OCI-LY7 (cell line): ENCODE data around the gene DBP. TPM values are rescaled to one million over a fixed set of nuclear protein-coding genes. Genes with fewer than 3 reads are reported as not detected.
A peak's percentile ranks its signal among the peaks of the same experiment; 100 is the strongest.

Experiments
- BruUV-seq: library from RNA; stranded (reverse); fragments of 400-500 nt; replicated peaks from 2 replicates; lab custom pipeline; 2021; lab: Mats Ljungman, UMichigan
- CTCF ChIA-PET: fragments of 300-600 bp; sonication (Branson Sonifier 250); formaldehyde crosslinking; loops from one replicate; lab custom pipeline; 2022; ENCODE audit warnings: antibody characterized with exemption; ENCODE audit not compliant: unreplicated experiment; lab: Charles Lee
- POLR2A ChIA-PET: fragments of 300-600 bp; sonication (Branson Sonifier 250); formaldehyde crosslinking; loops from one replicate; lab custom pipeline; 2022; ENCODE audit warnings: antibody characterized with exemption; lab: Charles Lee
- DNase-seq: peaks from one replicate; pipeline ENCODE4 v3.0.0-alpha.2; 2015; ENCODE audit warnings: low spot score
- H2AFZ ChIP-seq: fragments of 200-600 bp; sonication (generic), shearing (Covaris generic); 2 replicates; pipeline ENCODE4 v1.6.1; 2014; ENCODE audit warnings: mild to moderate bottlenecking, antibody characterized with exemption, low read length, moderate library complexity
- H3K27ac ChIP-seq: fragments of 200-600 bp; sonication (generic); 2 replicates; pipeline ENCODE4 v1.5.1; 2014; ENCODE audit warnings: mixed run types, low read depth, mild to moderate bottlenecking, moderate library complexity, low read length, inconsistent platforms; ENCODE audit not compliant: poor library complexity, severe bottlenecking
- H3K36me3 ChIP-seq: fragments of 200-600 bp; sonication (generic); 2 replicates; pipeline ENCODE4 v1.6.1; 2014; ENCODE audit warnings: mild to moderate bottlenecking, antibody characterized with exemption, low read length, moderate library complexity, mixed read lengths; ENCODE audit not compliant: insufficient read depth
- H3K4me1 ChIP-seq: fragments of 200-600 bp; sonication (generic); 2 replicates; pipeline ENCODE4 v1.5.1; 2014; ENCODE audit warnings: mild to moderate bottlenecking, low read length; ENCODE audit not compliant: insufficient read depth, poor library complexity, severe bottlenecking
- H3K4me2 ChIP-seq: fragments of 200-600 bp; sonication (generic); 2 replicates; pipeline ENCODE4 v1.6.1; 2014; ENCODE audit warnings: mild to moderate bottlenecking, low read length
- H3K4me3 ChIP-seq: fragments of 200-600 bp; sonication (generic); 2 replicates; pipeline ENCODE4 v1.5.1; 2014; ENCODE audit warnings: mild to moderate bottlenecking, low read depth, low read length; ENCODE audit not compliant: poor library complexity, severe bottlenecking
- H3K79me2 ChIP-seq: fragments of 200-600 bp; sonication (generic); 2 replicates; pipeline ENCODE4 v1.6.1; 2016; ENCODE audit warnings: low read depth, mild to moderate bottlenecking, low read length, moderate library complexity, mixed read lengths; ENCODE audit not compliant: insufficient read depth
- H3K9me2 ChIP-seq: fragments of 200-600 bp; sonication (generic); 2 replicates; pipeline ENCODE4 v1.6.1; 2016; ENCODE audit warnings: mild to moderate bottlenecking, low read length, mixed read lengths; ENCODE audit not compliant: insufficient read depth
- H3K9me3 ChIP-seq: fragments of 200-600 bp; sonication (generic); 2 replicates; pipeline ENCODE4 v1.6.1; 2014; ENCODE audit warnings: mild to moderate bottlenecking, mixed run types, low read length, mixed read lengths
- H4K20me1 ChIP-seq: fragments of 200-600 bp; sonication (generic); 2 replicates; pipeline ENCODE4 v1.6.1; 2014; ENCODE audit warnings: mild to moderate bottlenecking, antibody characterized with exemption, low read length, moderate library complexity, mixed read lengths; ENCODE audit not compliant: insufficient read depth
- EZH2phosphoT487 ChIP-seq: fragments of 200-600 bp; sonication (generic); IDR thresholded peaks from 2 replicates; pipeline ENCODE4 v1.6.1; 2018; ENCODE audit warnings: low read depth, borderline replicate concordance, mild to moderate bottlenecking, mixed run types, antibody characterized with exemption, low read length, moderate library complexity, mixed read lengths
- intact Hi-C: fragments of 100-400 bp; cut with micrococcal nuclease; formaldehyde crosslinking; loops from one replicate; pipeline ENCODE4 v1.10.0; 2022; ENCODE audit not compliant: unreplicated experiment
- total RNA-seq, 2 experiments: library from RNA; depleted of rRNA in 1 of 2; stranded (reverse); fragments of >200 nt in 1 of 2; shearing (Covaris generic) in 1 of 2; gene quantifications; 2 replicates each; pipeline ENCODE4 v1.2.3, GENCODE V29; 2014 to 2022
- TF ChIP-seq, protein P1 (sequence below): fragments of 200-600 bp; sonication (generic); conservative IDR thresholded peaks from 2 replicates; pipeline ENCODE4 v1.5.1; 2014; ENCODE audit warnings: mild to moderate bottlenecking, antibody characterized with exemption, low read length, moderate library complexity, mixed read lengths

Gene DBP
- total RNA-seq, 2 experiments from 2014 or later: 15.7 to 35.6 TPM

DNA sequence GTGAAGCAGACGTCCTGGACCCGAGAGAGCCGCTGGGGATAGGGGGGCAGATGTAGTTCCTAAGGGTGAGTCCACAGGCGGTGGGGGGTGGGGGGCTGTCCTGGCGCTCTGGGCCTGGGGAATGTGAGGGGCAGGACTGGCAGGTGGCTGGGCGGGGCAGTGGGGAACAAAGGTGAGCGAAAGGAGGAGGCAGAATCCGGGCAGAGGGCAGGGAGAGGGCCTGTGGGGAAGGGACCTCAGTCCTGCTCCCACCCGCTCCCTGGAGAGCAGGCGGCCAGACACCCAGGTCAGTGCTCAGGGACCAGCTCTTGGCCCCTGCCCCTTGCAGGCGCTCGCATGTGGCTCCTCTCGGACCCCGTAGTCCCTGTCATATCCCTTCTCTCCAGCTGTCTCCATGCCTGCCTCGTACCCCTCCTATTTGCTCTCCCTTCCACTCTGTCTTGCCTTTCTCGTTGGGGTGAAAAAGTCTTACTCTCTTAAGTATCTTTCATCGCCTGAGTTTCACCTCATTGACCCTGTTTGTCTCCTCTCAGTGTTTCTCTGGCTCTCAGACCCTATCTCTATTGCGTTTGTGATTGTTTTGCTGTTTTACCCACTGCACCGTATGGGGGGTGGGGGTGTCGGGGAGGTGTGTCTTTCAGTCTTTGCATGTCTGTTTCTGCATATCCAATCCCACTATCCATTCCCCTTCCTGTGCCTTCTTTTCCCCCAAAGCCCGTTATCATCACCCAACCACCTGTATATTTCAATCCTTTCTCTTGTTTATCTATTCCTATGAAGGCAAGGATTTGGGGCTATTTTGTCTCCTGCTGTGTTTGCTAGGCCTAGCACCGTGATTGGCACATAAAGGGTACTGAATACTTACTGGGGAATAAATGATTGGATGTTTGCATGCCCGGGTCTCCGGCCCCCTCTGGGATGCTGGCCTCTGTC, 12.1 kb downstream of the DBP start:
- TF ChIP-seq EZH2phosphoT487: no peak
- TF ChIP-seq, protein P1, sequence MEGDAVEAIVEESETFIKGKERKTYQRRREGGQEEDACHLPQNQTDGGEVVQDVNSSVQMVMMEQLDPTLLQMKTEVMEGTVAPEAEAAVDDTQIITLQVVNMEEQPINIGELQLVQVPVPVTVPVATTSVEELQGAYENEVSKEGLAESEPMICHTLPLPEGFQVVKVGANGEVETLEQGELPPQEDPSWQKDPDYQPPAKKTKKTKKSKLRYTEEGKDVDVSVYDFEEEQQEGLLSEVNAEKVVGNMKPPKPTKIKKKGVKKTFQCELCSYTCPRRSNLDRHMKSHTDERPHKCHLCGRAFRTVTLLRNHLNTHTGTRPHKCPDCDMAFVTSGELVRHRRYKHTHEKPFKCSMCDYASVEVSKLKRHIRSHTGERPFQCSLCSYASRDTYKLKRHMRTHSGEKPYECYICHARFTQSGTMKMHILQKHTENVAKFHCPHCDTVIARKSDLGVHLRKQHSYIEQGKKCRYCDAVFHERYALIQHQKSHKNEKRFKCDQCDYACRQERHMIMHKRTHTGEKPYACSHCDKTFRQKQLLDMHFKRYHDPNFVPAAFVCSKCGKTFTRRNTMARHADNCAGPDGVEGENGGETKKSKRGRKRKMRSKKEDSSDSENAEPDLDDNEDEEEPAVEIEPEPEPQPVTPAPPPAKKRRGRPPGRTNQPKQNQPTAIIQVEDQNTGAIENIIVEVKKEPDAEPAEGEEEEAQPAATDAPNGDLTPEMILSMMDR: no peak
- Histone ChIP-seq H3K4me2 (peak overlapping the region; percentile 84), H3K4me3 (peak overlapping the region; percentile 68), H4K20me1 (no peaks in the 10 kb centered on the region), H3K79me2 (peaks cover 8% of the 10 kb centered on the region; the same call in 1 of the 2 replicates), H2AFZ (no peak overlapping the region), H3K36me3 (peaks cover 24% of the 10 kb centered on the region; the same call in 1 of the 2 replicates), H3K9me2 (no peaks in the 10 kb centered on the region), H3K4me1 (peaks cover 27% of the 10 kb centered on the region), H3K27ac (peak overlapping the region; percentile 24), H3K9me3 (no peaks in the 10 kb centered on the region)
- ChIA-PET POLR2A (no interaction called here), CTCF (no interaction called here)
- intact Hi-C loops: no loop called here
- no TSS peak for BruUV-seq
- DNase-seq: no peak

DNA sequence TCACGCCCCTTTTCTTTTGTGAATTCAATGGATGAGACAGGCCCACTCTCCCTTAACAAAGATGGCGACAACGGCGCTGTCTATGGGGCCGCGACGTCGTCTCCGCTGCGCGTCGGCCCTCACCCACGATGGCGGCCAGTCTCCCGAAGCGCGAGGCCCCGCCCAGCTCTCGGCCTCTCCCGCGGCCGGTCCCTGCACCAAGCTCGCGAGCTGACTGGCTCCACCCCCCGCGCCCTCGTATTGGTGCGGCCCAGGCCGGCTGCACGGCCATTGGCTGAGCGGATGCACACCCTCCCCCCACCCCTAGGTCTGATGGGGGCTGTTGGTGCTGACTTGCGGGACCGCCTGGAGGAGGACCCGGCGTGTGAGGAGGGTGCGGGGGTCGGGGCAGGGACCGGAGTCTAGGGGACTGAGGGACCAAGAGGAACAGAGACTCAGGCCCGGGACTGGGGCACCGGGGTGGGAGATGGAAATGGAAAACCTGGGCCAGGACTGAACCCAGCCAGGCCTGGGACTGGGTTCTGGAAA, 13.0 kb downstream of the DBP start:
- peak overlapping the region; percentile 68 for H3K4me3 ChIP-seq
- no peaks in the 10 kb centered on the region for H4K20me1 ChIP-seq
- no peaks in the 10 kb centered on the region for H3K9me2 ChIP-seq
- peaks cover 15% of the 10 kb centered on the region; the same call in 1 of the 2 replicates for H3K36me3 ChIP-seq
- H3K4me1 ChIP-seq: peaks cover 31% of the 10 kb centered on the region
- ChIA-PET POLR2A (interaction anchor here (0.6 kb wide), 1 partner anchor 716 kb away, joined by 3 read pairs; no protein-coding TSS in a partner anchor), CTCF (interaction anchor here (0.6 kb wide), 2 partner anchors 10 to 229 kb away, joined by 3 read pairs; no protein-coding TSS in a partner anchor)
- no peak overlapping the region for H2AFZ ChIP-seq
- H3K4me2 ChIP-seq: peak overlapping the region; percentile 84
- intact Hi-C loops: no loop called here
- H3K79me2 ChIP-seq: peaks cover 14% of the 10 kb centered on the region; the same call in 1 of the 2 replicates
- H3K9me3 ChIP-seq: no peaks in the 10 kb centered on the region
- no TSS peak for BruUV-seq
- TF ChIP-seq EZH2phosphoT487: no peak
- TF ChIP-seq, protein P1: no peak
- peak overlapping the region; percentile 39 for H3K27ac ChIP-seq
- DNase-seq: peak; percentile 98
